Activated CD8-positive, alpha-beta memory T cell treated with anti-CD3 and anti-CD28 coated beads for 48 hours (primary cell): ENCODE data around the gene MATN4.
A peak's percentile ranks its signal among the peaks of the same experiment; 100 is the strongest.
"Not testable (repeated sequence)": the region's sequence is repeated elsewhere in the genome, so short reads cannot be mapped to it uniquely, and the experiment has no call there.

Source experiments
- DNase-seq, 3 experiments: peaks; one replicate each; pipeline ENCODE4 v3.0.0-alpha.2; 2020; ENCODE audit warnings: low read depth in 2 of 3, low spot score in 2 of 3

MATN4 gene

GRCh38 chr20:45308117-45308778 is at the start of gene MATN4:
Gene MATN4 (minus strand): TSS chr20:45308299. CDS start chr20:45305582, 2,717 bp downstream.
- no peak for DNase-seq

GRCh38 chr20:45355209-45356084 is 47.3 kb upstream of the MATN4 start:
- DNase-seq = no peak

GRCh38 chr20:45354423-45355208 is 46.5 kb upstream of the MATN4 start:
- DNase-seq = no peak

- DNase-seq = no peak
Observed at GRCh38 chr20:45353746-45354145, 45.6 kb upstream of the MATN4 start.

- no peak for DNase-seq
Observed at GRCh38 chr20:45352729-45353128, 44.6 kb upstream of the MATN4 start.

- DNase-seq = not testable (repeated sequence)
Observed at GRCh38 chr20:45350795-45351194, 42.7 kb upstream of the MATN4 start.

- no peak for DNase-seq
Observed at GRCh38 chr20:45350217-45350616, 42.1 kb upstream of the MATN4 start.

- DNase-seq = peak; percentile 52 to 66 (median 59)
Observed at GRCh38 chr20:45347936-45348778, 40.1 kb upstream of the MATN4 start, which contains the start of gene SDC4. Gene SDC4 (minus strand): TSS chr20:45348424. CDS start chr20:45348384, 40 bp downstream.

GRCh38 chr20:45347297-45347935 is 39.3 kb upstream of the MATN4 start:
- DNase-seq = no peak

GRCh38 chr20:45346851-45347250 is 38.8 kb upstream of the MATN4 start:
- DNase-seq = no peak

GRCh38 chr20:45346291-45346718 is 38.2 kb upstream of the MATN4 start:
- no peak for DNase-seq

GRCh38 chr20:45345104-45345936 is 37.2 kb upstream of the MATN4 start:
- no peak for DNase-seq

- DNase-seq = no peak
Observed at GRCh38 chr20:45344168-45344860, 36.2 kb upstream of the MATN4 start.

GRCh38 chr20:45343532-45344167 is 35.6 kb upstream of the MATN4 start:
- DNase-seq = no peak

- no peak for DNase-seq
Observed at GRCh38 chr20:45342855-45343531, 34.9 kb upstream of the MATN4 start.

- no peak for DNase-seq
Observed at GRCh38 chr20:45341939-45342854, 34.1 kb upstream of the MATN4 start.

GRCh38 chr20:45341579-45341938 is 33.5 kb upstream of the MATN4 start:
- DNase-seq = no peak
